Bronchial epithelial cell (primary cell): ENCODE measurements around the gene CGNL1. TPM values are rescaled to one million over a fixed set of nuclear protein-coding genes. Genes with fewer than 3 reads are reported as not detected.

Experiments
- DNase-seq: peaks from one replicate; pipeline ENCODE4 v3.0.0-alpha.2; 2010; ENCODE audit warnings: low read depth
- FAIRE-seq: peaks from 2 replicates; lab custom pipeline; 2011; peaks lifted over from hg19 to GRCh38; lab: Jason Lieb, UNC
- H3K27me3 ChIP-seq: 2 replicates; pipeline ENCODE4 v1.5.1; 2011; ENCODE audit warnings: low read length; ENCODE audit not compliant: control insufficient read depth, insufficient read depth
- H3K36me3 ChIP-seq: 2 replicates; pipeline ENCODE4 v1.5.1; 2011; ENCODE audit warnings: low read length; ENCODE audit not compliant: control insufficient read depth, insufficient read depth
- H3K4me3 ChIP-seq: 2 replicates; pipeline ENCODE4 v1.5.1; 2011; ENCODE audit warnings: mild to moderate bottlenecking, low read depth, low read length, control low read depth
- total RNA-seq: library from RNA; depleted of rRNA; stranded (reverse); fragments of >200 nt; gene quantifications from 2 replicates; pipeline ENCODE4 v1.2.1, GENCODE V29; 2014
- TF ChIP-seq, protein P1 (sequence below): IDR thresholded peaks from 2 replicates; pipeline ENCODE4 v1.5.1; 2011; ENCODE audit warnings: mild to moderate bottlenecking, moderate library complexity, low read length, control low read depth, inconsistent platforms; ENCODE audit not compliant: insufficient read depth, severe bottlenecking

Gene CGNL1
- total RNA-seq, 1 donor from 2014 or later, result 0.53 TPM

DNA sequence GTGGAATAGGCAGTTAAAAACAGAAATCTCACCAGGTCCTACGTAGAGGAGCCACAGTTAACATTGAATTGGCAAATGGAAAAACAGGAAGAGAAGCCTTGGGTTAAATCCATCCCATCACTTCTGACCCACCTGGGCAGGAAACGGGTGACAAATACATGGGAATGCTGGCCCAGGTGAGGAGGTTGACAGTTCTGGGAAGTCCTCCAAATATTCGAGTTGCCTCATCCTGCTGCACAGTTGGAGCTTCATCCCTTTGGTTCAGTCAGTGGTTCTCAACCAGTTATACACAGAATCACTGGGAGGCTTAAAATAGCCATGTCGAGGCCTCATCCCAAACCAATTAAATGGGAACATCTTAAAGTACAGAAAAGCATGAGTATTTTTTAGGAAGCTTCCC, 220.7 kb downstream of the CGNL1 start:
- Histone ChIP-seq H3K27me3 (no peaks in the 10 kb centered on the region), H3K4me3 (no peak overlapping the region), H3K36me3 (no peaks in the 10 kb centered on the region)
- DNase-seq (peak; percentile 78), FAIRE-seq (no peak)
- TF ChIP-seq, protein P1, sequence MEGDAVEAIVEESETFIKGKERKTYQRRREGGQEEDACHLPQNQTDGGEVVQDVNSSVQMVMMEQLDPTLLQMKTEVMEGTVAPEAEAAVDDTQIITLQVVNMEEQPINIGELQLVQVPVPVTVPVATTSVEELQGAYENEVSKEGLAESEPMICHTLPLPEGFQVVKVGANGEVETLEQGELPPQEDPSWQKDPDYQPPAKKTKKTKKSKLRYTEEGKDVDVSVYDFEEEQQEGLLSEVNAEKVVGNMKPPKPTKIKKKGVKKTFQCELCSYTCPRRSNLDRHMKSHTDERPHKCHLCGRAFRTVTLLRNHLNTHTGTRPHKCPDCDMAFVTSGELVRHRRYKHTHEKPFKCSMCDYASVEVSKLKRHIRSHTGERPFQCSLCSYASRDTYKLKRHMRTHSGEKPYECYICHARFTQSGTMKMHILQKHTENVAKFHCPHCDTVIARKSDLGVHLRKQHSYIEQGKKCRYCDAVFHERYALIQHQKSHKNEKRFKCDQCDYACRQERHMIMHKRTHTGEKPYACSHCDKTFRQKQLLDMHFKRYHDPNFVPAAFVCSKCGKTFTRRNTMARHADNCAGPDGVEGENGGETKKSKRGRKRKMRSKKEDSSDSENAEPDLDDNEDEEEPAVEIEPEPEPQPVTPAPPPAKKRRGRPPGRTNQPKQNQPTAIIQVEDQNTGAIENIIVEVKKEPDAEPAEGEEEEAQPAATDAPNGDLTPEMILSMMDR, result no peak

DNA sequence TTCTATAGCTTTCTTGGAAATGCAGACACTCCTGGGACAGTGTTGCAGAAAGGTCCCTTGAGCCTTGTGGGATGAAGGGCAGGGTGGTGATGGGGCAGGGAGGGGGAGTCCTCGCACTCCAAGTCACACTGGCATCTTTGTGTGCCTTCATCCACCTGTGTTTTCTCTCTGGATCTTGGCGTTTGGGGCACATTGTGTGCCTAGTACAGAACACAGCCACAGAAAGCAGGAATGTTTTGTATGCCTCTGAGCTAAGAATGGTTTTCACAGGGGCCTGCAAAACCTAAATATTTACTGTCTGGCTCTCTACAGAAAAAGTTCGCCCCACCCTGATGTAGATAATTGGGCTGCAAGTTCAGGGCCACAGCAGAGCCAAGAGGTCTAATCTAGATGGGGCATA, 221.1 kb downstream of the CGNL1 start:
- TF ChIP-seq, protein P1, result no peak
- DNase-seq, result no peak
- no peak overlapping the region for H3K4me3 ChIP-seq

DNA sequence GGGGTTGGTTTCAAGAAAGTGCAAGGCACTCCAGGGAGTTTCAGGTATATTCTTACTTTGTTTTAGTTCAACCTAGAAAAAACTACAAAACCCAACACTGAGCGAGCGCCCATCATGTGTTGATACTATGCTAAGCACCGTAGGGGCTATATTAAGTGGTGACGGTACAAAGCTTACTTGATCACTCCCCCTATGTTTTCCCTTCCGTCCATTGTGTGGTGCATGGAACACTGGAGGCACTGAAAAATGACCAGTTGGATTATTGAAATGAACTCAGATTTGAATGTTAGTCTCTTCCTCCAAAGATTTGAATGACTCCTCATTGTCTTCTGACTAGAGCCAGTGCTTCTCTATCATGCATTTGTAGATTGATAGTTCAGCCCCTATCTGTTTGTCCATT, 222.0 kb downstream of the CGNL1 start:
- no peaks in the 10 kb centered on the region for H3K36me3 ChIP-seq
- H3K4me3 ChIP-seq, result no peak overlapping the region
- FAIRE-seq (no peak), DNase-seq (no peak)
- TF ChIP-seq, protein P1, result no peak
- no peaks in the 10 kb centered on the region for H3K27me3 ChIP-seq

More for the DNA sequence above, 221.1 kb downstream of the CGNL1 start:
- no peak for FAIRE-seq
- Histone ChIP-seq H3K27me3 (no peaks in the 10 kb centered on the region), H3K36me3 (no peaks in the 10 kb centered on the region)

DNA sequence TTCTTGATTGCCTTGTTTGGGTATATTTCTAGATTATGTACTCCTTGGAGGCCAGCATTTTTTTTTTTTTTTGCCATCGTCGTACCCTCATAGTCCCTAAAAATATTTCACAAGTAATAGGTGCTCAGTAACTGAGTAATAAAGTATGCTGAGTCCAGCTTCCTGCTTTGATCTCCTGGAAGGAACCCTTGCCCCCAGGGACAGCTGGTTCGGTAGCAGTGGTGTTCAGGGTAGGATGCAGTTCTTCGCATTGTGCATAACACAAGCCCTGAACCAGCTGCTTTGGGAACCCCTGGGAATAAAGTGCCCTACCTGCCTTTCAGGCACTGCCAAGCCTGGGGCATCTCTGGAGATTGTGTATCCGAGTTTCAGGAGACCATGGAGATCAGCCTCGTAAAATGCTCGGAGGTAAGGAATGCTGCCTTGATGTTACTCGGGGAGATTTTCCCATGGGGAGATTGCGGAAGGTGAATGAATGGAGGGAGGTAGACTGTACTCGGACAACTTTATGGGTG, 223.0 kb downstream of the CGNL1 start:
- FAIRE-seq, result no peak
- Histone ChIP-seq H3K27me3 (no peaks in the 10 kb centered on the region), H3K4me3 (no peak overlapping the region), H3K36me3 (peaks cover 1% of the 10 kb centered on the region)
- TF ChIP-seq, protein P1, result no peak
- no peak for DNase-seq

DNA sequence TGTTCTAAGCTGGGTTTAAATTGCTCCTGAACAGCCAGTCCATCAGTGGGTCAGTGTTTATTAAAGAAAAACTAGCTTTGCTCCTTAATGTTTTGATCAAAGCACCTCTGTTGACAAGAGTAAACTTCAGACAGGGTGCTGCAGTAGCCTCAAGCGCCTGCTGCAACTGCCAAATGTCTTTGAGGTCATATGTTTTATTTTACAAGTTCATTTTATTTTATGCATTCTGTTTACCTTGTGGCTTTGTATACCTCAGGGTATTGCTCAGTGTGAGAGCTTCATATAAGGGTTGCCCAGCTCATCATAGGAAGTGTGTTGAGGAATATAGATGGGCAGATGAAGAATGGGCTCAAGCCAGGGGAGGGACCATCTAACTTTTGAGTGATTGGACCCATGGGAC, 223.9 kb downstream of the CGNL1 start:
- peaks cover 5% of the 10 kb centered on the region for H3K36me3 ChIP-seq
- H3K4me3 ChIP-seq, result no peak overlapping the region
- H3K27me3 ChIP-seq, result no peaks in the 10 kb centered on the region
- TF ChIP-seq, protein P1, result no peak
- FAIRE-seq (no peak), DNase-seq (no peak)

Other genes with a start within 250 kb of the CGNL1 start
- 2.4 and 4.2 TPM in 2 replicates for gene MYZAP, start 215.4 kb downstream of the CGNL1 start, total RNA-seq